MM.1S (cell line): Measurements from ENCODE around the gene BARHL1.

Experiments used
- DNase-seq: peaks from one replicate; pipeline ENCODE4 v3.0.0-alpha.2; 2015
- H2AFZ ChIP-seq: fragments of 300-600 bp; sonication (generic); 2 replicates; pipeline ENCODE4 v1.6.0; 2016; ENCODE audit warnings: antibody characterized with exemption, low read length
- H3F3A ChIP-seq: fragments of 300-600 bp; sonication (generic); 2 replicates; pipeline ENCODE4 v1.6.1; 2016; ENCODE audit warnings: mild to moderate bottlenecking, antibody characterized with exemption, low read length, moderate library complexity, mixed read lengths; ENCODE audit not compliant: insufficient read depth
- H3K27ac ChIP-seq: fragments of 300-600 bp; sonication (generic); 2 replicates; pipeline ENCODE4 v1.5.1; 2016; ENCODE audit warnings: mild to moderate bottlenecking, low read length
- H3K27me3 ChIP-seq: fragments of 300-600 bp; sonication (generic); replicated peaks from 2 replicates; pipeline ENCODE4 v1.6.0; 2016; ENCODE audit warnings: low read length; ENCODE audit not compliant: insufficient read depth
- H3K36me3 ChIP-seq: fragments of 300-600 bp; sonication (generic); replicated peaks from 2 replicates; pipeline ENCODE4 v1.6.1; 2016; ENCODE audit warnings: mild to moderate bottlenecking, low read length, mixed read lengths; ENCODE audit not compliant: insufficient read depth
- H3K4me1 ChIP-seq: fragments of 300-600 bp; sonication (generic); 2 replicates; pipeline ENCODE4 v1.6.1; 2016; ENCODE audit warnings: low read length, mixed read lengths
- H3K4me2 ChIP-seq: fragments of 300-600 bp; sonication (generic); 2 replicates; pipeline ENCODE4 v1.6.0; 2016; ENCODE audit warnings: low read depth, low read length
- H3K4me3 ChIP-seq: fragments of 300-600 bp; sonication (generic); 2 replicates; pipeline ENCODE4 v1.5.1; 2016; ENCODE audit warnings: low read length, mixed read lengths
- H3K79me2 ChIP-seq: fragments of 300-600 bp; sonication (generic); 2 replicates; pipeline ENCODE4 v1.6.1; 2016; ENCODE audit warnings: mixed run types, low read length, mixed read lengths
- H3K9ac ChIP-seq: fragments of 300-600 bp; sonication (generic); 2 replicates; pipeline ENCODE4 v1.6.1; 2016; ENCODE audit warnings: low read length, mixed read lengths
- H3K9me2 ChIP-seq: fragments of 300-600 bp; sonication (generic); replicated peaks from 2 replicates; pipeline ENCODE4 v1.6.1; 2016; ENCODE audit warnings: mild to moderate bottlenecking, low read length, mixed read lengths; ENCODE audit not compliant: insufficient read depth
- H3K9me3 ChIP-seq: fragments of 300-600 bp; sonication (generic); replicated peaks from 2 replicates; pipeline ENCODE4 v1.6.1; 2016; ENCODE audit warnings: mild to moderate bottlenecking, low read length, mixed read lengths; ENCODE audit not compliant: insufficient read depth
- H4K20me1 ChIP-seq: fragments of 300-600 bp; sonication (generic); 2 replicates; pipeline ENCODE4 v1.6.1; 2016; ENCODE audit warnings: mild to moderate bottlenecking, low read length, moderate library complexity, mixed read lengths; ENCODE audit not compliant: insufficient read depth
- CTCF ChIP-seq: fragments of 300-600 bp; sonication (generic); IDR thresholded peaks from 2 replicates; pipeline ENCODE4 v1.5.1; 2016; ENCODE audit warnings: antibody characterized with exemption, low read length, mixed read lengths
- EZH2 ChIP-seq: fragments of 300-600 bp; sonication (generic); optimal IDR thresholded peaks from 2 replicates; pipeline ENCODE3; 2017; ENCODE audit warnings: low read depth, mild to moderate bottlenecking, antibody characterized with exemption, low read length, mixed read lengths
- EZH2phosphoT487 ChIP-seq: fragments of 300-600 bp; sonication (generic); IDR thresholded peaks from 2 replicates; pipeline ENCODE4 v1.6.1; 2018; ENCODE audit warnings: antibody characterized with exemption, low read length

The BARHL1 gene

GRCh38 chr9:132637801-132638200 lies 55.4 kb downstream of the BARHL1 start:
- no peak overlapping the region for H3K27ac ChIP-seq
- H3K4me1 ChIP-seq: no peaks in the 10 kb centered on the region
- H3K9me3 ChIP-seq: no peaks in the 10 kb centered on the region
- DNase-seq: no peak
- H3K36me3 ChIP-seq: no peaks in the 10 kb centered on the region
- no peaks in the 10 kb centered on the region for H3K9me2 ChIP-seq
- no peak overlapping the region for H3K4me2 ChIP-seq
- no peak overlapping the region for H3K9ac ChIP-seq
- no peaks in the 10 kb centered on the region for H3F3A ChIP-seq
- no peaks in the 10 kb centered on the region for H4K20me1 ChIP-seq
- H3K27me3 ChIP-seq: no peaks in the 10 kb centered on the region
- no peak overlapping the region for H2AFZ ChIP-seq
- no peaks in the 10 kb centered on the region for H3K79me2 ChIP-seq
- TF ChIP-seq EZH2 (no peak), EZH2phosphoT487 (no peak), CTCF (no peak)
- H3K4me3 ChIP-seq: no peak overlapping the region

GRCh38 chr9:132638240-132638639 lies 55.8 kb downstream of the BARHL1 start:
- Histone ChIP-seq H3K79me2 (no peaks in the 10 kb centered on the region), H3K9me2 (no peaks in the 10 kb centered on the region), H2AFZ (no peak overlapping the region), H3K4me3 (no peak overlapping the region), H3K9ac (no peak overlapping the region), H3K4me2 (no peak overlapping the region), H3K9me3 (no peaks in the 10 kb centered on the region), H3F3A (no peaks in the 10 kb centered on the region), H3K27ac (no peak overlapping the region), H3K27me3 (no peaks in the 10 kb centered on the region), H4K20me1 (no peaks in the 10 kb centered on the region), H3K36me3 (no peaks in the 10 kb centered on the region), H3K4me1 (no peaks in the 10 kb centered on the region)
- no peak for TF ChIP-seq CTCF
- no peak for TF ChIP-seq EZH2
- TF ChIP-seq EZH2phosphoT487: no peak
- DNase-seq: no peak

GRCh38 chr9:132639322-132639721 lies 56.9 kb downstream of the BARHL1 start:
- no peaks in the 10 kb centered on the region for H4K20me1 ChIP-seq
- H3K27ac ChIP-seq: no peak overlapping the region
- H3K4me1 ChIP-seq: no peaks in the 10 kb centered on the region
- no peak overlapping the region for H2AFZ ChIP-seq
- H3K27me3 ChIP-seq: no peaks in the 10 kb centered on the region
- no peaks in the 10 kb centered on the region for H3K9me2 ChIP-seq
- no peak overlapping the region for H3K4me3 ChIP-seq
- no peaks in the 10 kb centered on the region for H3F3A ChIP-seq
- TF ChIP-seq EZH2phosphoT487 (no peak), CTCF (no peak), EZH2 (no peak)
- no peaks in the 10 kb centered on the region for H3K79me2 ChIP-seq
- no peak overlapping the region for H3K9ac ChIP-seq
- no peaks in the 10 kb centered on the region for H3K9me3 ChIP-seq
- H3K4me2 ChIP-seq: no peak overlapping the region
- no peak for DNase-seq
- H3K36me3 ChIP-seq: 0 out of 2 replicates have a peak, but pooled peaks cover 4% of the 10 kb centered on the region
